Osteoblast (primary cell): ENCODE results near the gene ASPSCR1. TPM values are rescaled to one million over a fixed set of nuclear protein-coding genes. Genes with fewer than 3 reads are reported as not detected.

Source experiments
- DNase-seq: peaks from one replicate; pipeline ENCODE4 v3.0.0; 2011; ENCODE audit warnings: low spot score, mixed read lengths; ENCODE audit not compliant: insufficient read length; ENCODE audit errors: missing footprints
- H2AFZ ChIP-seq: 2 replicates; pipeline ENCODE4 v1.6.0; 2011; ENCODE audit warnings: mild to moderate bottlenecking, low read length
- H3K27ac ChIP-seq: 2 replicates; pipeline ENCODE4 v1.5.1; 2011; ENCODE audit warnings: mild to moderate bottlenecking, low read depth, low read length, moderate library complexity
- H3K27me3 ChIP-seq: 2 replicates; pipeline ENCODE4 v1.6.0; 2012; ENCODE audit warnings: mild to moderate bottlenecking, control low read depth, inconsistent platforms, low read length, moderate library complexity; ENCODE audit not compliant: insufficient read depth
- H3K36me3 ChIP-seq: 2 replicates; pipeline ENCODE4 v1.5.1; 2011; ENCODE audit warnings: mild to moderate bottlenecking, low read length, control low read depth, moderate library complexity; ENCODE audit not compliant: insufficient read depth
- H3K4me1 ChIP-seq: 2 replicates; pipeline ENCODE4 v1.5.1; 2011; ENCODE audit warnings: mild to moderate bottlenecking, low read length, control low read depth, moderate library complexity; ENCODE audit not compliant: insufficient read depth
- H3K4me2 ChIP-seq: 2 replicates; pipeline ENCODE4 v1.6.0; 2011; ENCODE audit warnings: mild to moderate bottlenecking, low read length; ENCODE audit not compliant: insufficient read depth
- H3K4me3 ChIP-seq: fragments of 200-600 bp; sonication (generic); 3 replicates; pipeline ENCODE4 v1.5.1; 2012; ENCODE audit warnings: mild to moderate bottlenecking, low read length, inconsistent platforms; ENCODE audit not compliant: insufficient read depth
- H3K79me2 ChIP-seq: 2 replicates; pipeline ENCODE4 v1.6.0; 2012; ENCODE audit warnings: mild to moderate bottlenecking, low read length, control low read depth, inconsistent platforms; ENCODE audit not compliant: insufficient read depth
- H3K9me3 ChIP-seq: 2 replicates; pipeline ENCODE4 v1.5.1; 2011; ENCODE audit warnings: low read depth, low read length, control low read depth
- H4K20me1 ChIP-seq: 2 replicates; pipeline ENCODE4 v1.6.0; 2012; ENCODE audit warnings: mild to moderate bottlenecking, low read length, control low read depth; ENCODE audit not compliant: insufficient read depth
- CTCF ChIP-seq: IDR thresholded peaks from 2 replicates; pipeline ENCODE4 v1.5.1; 2011; ENCODE audit warnings: mild to moderate bottlenecking, low read depth, low read length, moderate library complexity; ENCODE audit errors: extremely low read depth
- total RNA-seq: library from RNA; depleted of rRNA; stranded (reverse); fragments of >200 nt; gene quantifications from 2 replicates; pipeline ENCODE4 v1.2.3, GENCODE V29; 2012

The ASPSCR1 gene
- total RNA-seq, 1 donor: 35.8 TPM

GRCh38 chr17:82049106-82049505, 71.7 kb downstream of the ASPSCR1 start:
- Histone ChIP-seq H3K9me3 (no peaks in the 10 kb centered on the region), H3K4me2 (no peak overlapping the region), H3K27ac (no peak overlapping the region), H3K4me3 (no peak overlapping the region), H3K79me2 (peaks cover 40% of the 10 kb centered on the region), H3K36me3 (peaks cover 35% of the 10 kb centered on the region), H3K27me3 (no peaks in the 10 kb centered on the region), H2AFZ (no peak overlapping the region), H3K4me1 (peaks cover 12% of the 10 kb centered on the region), H4K20me1 (peaks cover 4% of the 10 kb centered on the region)
- no peak for TF ChIP-seq CTCF
- peak; percentile 86 for DNase-seq

GRCh38 chr17:82049521-82049971, 72.1 kb downstream of the ASPSCR1 start:
- H3K79me2 ChIP-seq: peaks cover 44% of the 10 kb centered on the region
- H3K36me3 ChIP-seq: peaks cover 39% of the 10 kb centered on the region
- no peak overlapping the region for H3K4me3 ChIP-seq
- peak; percentile 73 for DNase-seq
- H3K4me1 ChIP-seq: peaks cover 12% of the 10 kb centered on the region
- no peak overlapping the region for H3K4me2 ChIP-seq
- no peak overlapping the region for H3K27ac ChIP-seq
- H3K27me3 ChIP-seq: no peaks in the 10 kb centered on the region
- no peak overlapping the region for H2AFZ ChIP-seq
- H4K20me1 ChIP-seq: peaks cover 4% of the 10 kb centered on the region
- no peaks in the 10 kb centered on the region for H3K9me3 ChIP-seq
- TF ChIP-seq CTCF: no peak

- Histone ChIP-seq H3K79me2 (peaks cover 46% of the 10 kb centered on the region), H3K27ac (peak overlapping the region; percentile 7), H2AFZ (peak overlapping the region; percentile 17)
These were observed 72.8 kb downstream of the ASPSCR1 start for GRCh38 chr17:82050152-82050760.

More at GRCh38 chr17:82050152-82050760, 72.8 kb downstream of the ASPSCR1 start:
- H3K36me3 ChIP-seq: peaks cover 45% of the 10 kb centered on the region
- peak overlapping the region; percentile 91 for H3K4me3 ChIP-seq
- H3K27me3 ChIP-seq: no peaks in the 10 kb centered on the region
- peak overlapping the region; percentile 69 for H3K4me2 ChIP-seq
- no peak for TF ChIP-seq CTCF
- DNase-seq: peak; percentile 84
- H3K9me3 ChIP-seq: no peaks in the 10 kb centered on the region
- peaks cover 4% of the 10 kb centered on the region for H4K20me1 ChIP-seq
- peaks cover 12% of the 10 kb centered on the region for H3K4me1 ChIP-seq
